NCI-H2196 treated with DMSO at 0.1 percent for 48 hours (cell line): Measurements from ENCODE around the gene SYCN.
"Not testable (repeated sequence)": the region's sequence is repeated elsewhere in the genome, so short reads cannot be mapped to it uniquely, and the experiment has no call there.

Source experiments
- DNase-seq: peaks from one replicate; lab custom pipeline; 2025; ENCODE audit not compliant: unreplicated experiment; lab: John Stamatoyannopoulos, UW

The SYCN gene

GRCh38 chr19:39224910-39225309, 20.8 kb upstream of the SYCN start:
- DNase-seq: no peak

DNA sequence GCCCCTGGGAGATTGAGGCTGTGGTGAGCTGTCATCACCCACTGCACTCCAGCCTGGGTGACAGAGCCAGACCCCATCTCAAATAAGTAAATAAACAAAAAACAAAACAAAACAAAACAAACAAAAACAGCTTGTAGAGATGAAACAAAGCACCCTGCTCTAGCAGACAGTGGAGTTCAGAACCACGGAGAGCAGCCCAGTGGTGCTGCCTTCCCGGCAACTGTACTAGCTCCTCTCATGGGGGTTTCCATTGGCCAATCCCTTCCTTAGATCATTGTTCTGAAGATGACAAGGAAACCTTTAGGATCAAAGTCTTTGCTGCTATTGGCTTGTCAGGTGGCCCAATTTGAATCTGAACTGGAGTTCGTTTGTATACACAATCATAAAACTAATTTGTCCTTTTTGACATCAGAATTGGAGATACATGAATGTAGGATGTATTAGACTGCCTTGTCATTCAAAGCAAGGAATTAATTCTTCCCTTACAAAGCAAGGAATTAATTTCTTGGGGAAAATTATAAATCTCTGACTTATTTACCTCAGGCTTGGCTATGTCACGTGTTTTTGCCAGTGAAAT, 19.7 kb upstream of the SYCN start:
- DNase-seq: no peak

GRCh38 chr19:39219108-39219507, 15.0 kb upstream of the SYCN start:
- not testable (repeated sequence) for DNase-seq

- no peak for DNase-seq
Measured at GRCh38 chr19:39218230-39219007, 14.4 kb upstream of the SYCN start.

DNA sequence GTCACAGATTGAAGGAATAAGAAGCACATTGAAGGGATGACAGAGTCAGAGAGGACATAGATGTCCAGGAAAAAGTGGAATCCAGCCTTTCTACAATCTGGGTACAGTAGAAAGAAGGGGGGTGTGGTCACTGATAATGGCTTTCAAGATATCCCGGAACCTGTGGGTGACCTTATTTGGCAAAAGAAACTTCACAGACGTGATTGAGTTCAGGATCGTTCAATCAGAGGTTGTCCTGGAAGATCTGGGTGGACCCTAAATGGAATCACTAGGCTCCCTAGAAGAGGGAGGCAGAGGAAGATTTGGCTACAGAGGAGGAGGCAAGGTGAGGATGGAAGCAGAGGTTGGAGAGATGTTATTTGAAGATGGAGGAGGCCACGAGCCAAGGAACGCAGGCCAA, 13.0 kb upstream of the SYCN start:
- no peak for DNase-seq

DNA sequence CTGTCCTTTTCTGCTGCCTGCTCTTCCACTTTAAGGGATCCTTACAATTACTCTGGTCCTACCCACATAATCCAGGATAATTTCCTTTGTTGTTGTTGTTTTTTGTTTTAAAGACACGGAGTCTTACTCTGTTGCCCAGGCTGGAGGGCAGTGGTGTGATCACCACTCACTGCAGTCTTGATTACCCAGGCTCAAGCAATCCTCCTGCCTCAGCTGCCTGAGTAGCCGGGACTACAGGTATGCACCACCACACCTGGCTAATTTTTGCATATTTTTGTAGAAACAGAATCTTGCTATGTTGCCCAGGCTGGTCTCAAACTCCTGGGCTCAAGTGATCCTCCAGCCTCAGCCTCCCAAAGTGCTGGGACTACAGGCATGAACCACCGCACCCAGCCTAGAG, 11.3 kb upstream of the SYCN start:
- not testable (repeated sequence) for DNase-seq

- no peak for DNase-seq
Measured at GRCh38 chr19:39212375-39212742, 8.3 kb upstream of the SYCN start.

GRCh38 chr19:39211731-39212374, 7.8 kb upstream of the SYCN start:
- DNase-seq: no peak

DNA sequence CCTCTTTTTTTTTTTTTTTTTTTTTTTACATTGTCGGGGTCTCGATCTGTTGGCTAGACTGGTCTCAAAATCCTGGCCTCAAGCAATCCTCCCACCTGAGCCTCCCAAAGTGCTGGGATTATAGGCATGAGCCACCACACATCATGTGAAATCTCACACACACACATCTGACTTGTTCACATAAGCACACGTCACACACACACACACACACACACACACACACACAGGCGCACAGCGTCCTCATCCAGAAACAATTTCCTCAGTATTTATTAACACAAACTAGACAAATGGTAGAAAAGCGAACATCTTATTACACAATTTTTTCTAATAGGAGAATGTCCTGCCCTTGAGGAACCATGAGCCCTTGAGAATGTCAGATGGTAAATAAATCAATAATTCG, 5.1 kb upstream of the SYCN start:
- no peak for DNase-seq

- DNase-seq: no peak
Measured at GRCh38 chr19:39208175-39208795, 4.2 kb upstream of the SYCN start.

- no peak for DNase-seq
Measured at GRCh38 chr19:39207293-39207836, 3.3 kb upstream of the SYCN start.

GRCh38 chr19:39206122-39206521, 2.1 kb upstream of the SYCN start:
- no peak for DNase-seq

DNA sequence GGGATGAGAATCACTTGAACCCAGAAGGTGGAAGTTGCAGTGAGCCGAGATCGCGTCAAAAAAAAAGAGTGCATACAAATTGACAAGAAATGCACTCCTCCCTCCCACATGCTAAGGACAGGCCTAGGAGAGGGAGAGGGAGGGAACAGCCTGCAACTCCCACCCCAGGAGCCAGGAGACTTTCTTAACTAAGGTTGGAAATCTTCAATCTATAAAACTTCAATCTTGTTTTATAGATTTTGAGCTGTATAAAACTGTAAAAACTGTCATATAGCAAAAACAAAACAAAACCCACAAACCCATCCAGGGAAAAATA, 1.3 kb upstream of the SYCN start:
- no peak for DNase-seq

DNA sequence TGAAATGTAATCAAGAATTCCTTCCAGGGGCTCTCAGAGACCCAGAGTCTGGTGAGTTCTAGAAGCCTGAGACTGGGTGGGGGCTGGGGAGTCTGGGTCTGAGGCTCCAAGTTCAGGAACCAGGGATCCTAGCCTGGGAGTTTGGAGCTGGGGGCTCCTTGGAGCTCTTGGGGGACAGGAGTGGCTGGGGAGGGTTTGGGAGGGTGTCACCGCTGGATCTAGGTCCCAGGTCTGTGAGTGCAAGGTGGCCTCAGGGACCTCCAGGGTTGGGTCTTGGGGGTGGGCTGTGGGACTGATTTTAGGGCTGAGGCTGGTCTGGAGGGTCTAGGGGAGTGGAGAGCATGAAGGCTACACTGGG, 1.1 kb downstream of the SYCN start:
- DNase-seq: no peak

GRCh38 chr19:39200803-39201115, 3.3 kb downstream of the SYCN start:
- DNase-seq: no peak

- DNase-seq: no peak
Measured at GRCh38 chr19:39200066-39200802, 3.8 kb downstream of the SYCN start.

- DNase-seq: peak; percentile 50
Measured at GRCh38 chr19:39199025-39199424, 5.0 kb downstream of the SYCN start.

- no peak for DNase-seq
Measured at GRCh38 chr19:39197808-39198207, 6.3 kb downstream of the SYCN start.

DNA sequence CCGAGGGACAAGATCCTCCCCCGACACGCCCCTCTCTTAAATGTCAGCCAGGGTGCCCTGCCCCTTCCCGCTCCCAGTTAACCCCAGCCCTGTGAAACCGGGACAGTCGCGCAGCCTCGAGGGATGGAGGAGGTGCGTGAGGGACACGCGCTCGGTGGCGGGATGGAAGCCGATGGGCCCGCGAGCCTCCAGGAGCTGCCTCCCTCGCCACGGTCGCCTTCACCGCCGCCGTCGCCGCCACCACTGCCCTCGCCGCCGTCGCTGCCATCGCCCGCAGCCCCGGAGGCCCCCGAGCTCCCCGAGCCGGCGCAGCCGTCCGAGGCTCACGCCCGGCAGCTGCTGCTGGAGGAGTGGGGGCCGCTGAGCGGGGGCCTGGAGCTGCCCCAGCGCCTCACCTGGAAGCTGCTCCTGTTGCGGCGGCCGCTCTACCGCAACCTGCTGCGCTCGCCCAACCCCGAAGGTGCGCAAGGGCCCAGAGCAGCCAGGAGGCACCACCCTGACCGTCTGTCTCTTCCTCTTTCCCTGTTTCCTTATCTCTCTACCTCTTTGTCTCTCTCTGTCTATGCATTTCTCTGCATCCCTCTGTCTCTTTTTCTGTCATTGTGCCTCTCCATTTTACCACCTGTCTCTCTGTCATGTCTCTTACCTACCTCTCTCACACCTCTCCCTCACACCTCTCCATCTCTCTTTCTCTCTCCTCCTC, 7.1 kb downstream of the SYCN start, which contains the start of gene NCCRP1:
TSS of gene NCCRP1 (plus strand) at position 105 of the 703 bp plus-strand sequence. CDS start at position 124, 19 bp downstream.
- no peak for DNase-seq

GRCh38 chr19:39196320-39196719, 7.7 kb downstream of the SYCN start:
- no peak for DNase-seq

GRCh38 chr19:39195755-39196154, 8.3 kb downstream of the SYCN start:
- DNase-seq: no peak
